ENCODE data around the gene REM2.

- TF ChIP-seq CTCF (optimal IDR thresholded peaks at IDR 0.05 in 1 of 3, IDR thresholded peaks at IDR 0.05 in 1 of 3, conservative IDR thresholded peaks at IDR 0.05 in 1 of 3; ENCODE audit: extremely low read depth in 1 of 3, insufficient read depth in 2 of 3, low read length in 3 of 3) (no peak), EZH2 (IDR thresholded peaks at IDR 0.05; ENCODE audit: low read length) (no peak)
Observed at GRCh38 chr14:22838631-22839041, 44.4 kb upstream of the REM2 start.
